ENCODE measurements around the gene ANKRA2.

DNA sequence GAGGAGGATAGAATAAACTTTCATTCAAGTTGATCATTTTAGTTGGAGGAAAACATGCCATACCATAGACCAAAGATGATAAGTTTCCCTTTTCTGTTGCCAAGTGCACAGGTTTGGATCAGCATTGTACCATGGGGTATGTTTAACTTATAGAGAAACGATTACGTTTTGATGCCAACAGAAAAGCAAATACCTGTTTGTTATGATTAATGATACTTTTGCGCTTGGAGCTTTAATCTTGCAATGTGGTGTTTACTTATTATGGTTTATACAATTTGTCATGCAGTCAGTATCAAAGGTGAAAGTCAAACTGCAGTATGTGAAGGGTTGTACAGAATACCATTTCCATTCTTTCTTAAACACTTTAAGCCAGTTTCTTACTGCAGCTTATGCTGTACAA is 47.4 kb upstream of the ANKRA2 start:
- TF ChIP-seq, protein P1, sequence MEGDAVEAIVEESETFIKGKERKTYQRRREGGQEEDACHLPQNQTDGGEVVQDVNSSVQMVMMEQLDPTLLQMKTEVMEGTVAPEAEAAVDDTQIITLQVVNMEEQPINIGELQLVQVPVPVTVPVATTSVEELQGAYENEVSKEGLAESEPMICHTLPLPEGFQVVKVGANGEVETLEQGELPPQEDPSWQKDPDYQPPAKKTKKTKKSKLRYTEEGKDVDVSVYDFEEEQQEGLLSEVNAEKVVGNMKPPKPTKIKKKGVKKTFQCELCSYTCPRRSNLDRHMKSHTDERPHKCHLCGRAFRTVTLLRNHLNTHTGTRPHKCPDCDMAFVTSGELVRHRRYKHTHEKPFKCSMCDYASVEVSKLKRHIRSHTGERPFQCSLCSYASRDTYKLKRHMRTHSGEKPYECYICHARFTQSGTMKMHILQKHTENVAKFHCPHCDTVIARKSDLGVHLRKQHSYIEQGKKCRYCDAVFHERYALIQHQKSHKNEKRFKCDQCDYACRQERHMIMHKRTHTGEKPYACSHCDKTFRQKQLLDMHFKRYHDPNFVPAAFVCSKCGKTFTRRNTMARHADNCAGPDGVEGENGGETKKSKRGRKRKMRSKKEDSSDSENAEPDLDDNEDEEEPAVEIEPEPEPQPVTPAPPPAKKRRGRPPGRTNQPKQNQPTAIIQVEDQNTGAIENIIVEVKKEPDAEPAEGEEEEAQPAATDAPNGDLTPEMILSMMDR (IDR thresholded peaks at IDR 0.05 in 8 of 11, conservative IDR thresholded peaks at IDR 0.05 in 3 of 11), result no peak
- TF ChIP-seq POLR2A (IDR thresholded peaks at IDR 0.05), result no peak

Measured in spleen (tissue), 7 donors.